ACC112 (cell line): ENCODE measurements around the gene LILRA2.
"Not testable (repeated sequence)": the region's sequence is repeated elsewhere in the genome, so short reads cannot be mapped to it uniquely, and the experiment has no call there.

Experiments
- H2AFZ ChIP-seq: fragments of 200-600 bp; sonication (generic); one replicate; pipeline ENCODE4 v1.6.0; 2017; ENCODE audit warnings: antibody characterized with exemption, low read length; ENCODE audit not compliant: unreplicated experiment
- H3K27ac ChIP-seq: fragments of 200-600 bp; sonication (generic); 2 replicates; pipeline ENCODE4 v1.5.1; 2014; ENCODE audit warnings: low read depth, mild to moderate bottlenecking, antibody characterized with exemption, low read length, moderate library complexity
- H3K27me3 ChIP-seq: fragments of 200-600 bp; sonication (generic); 2 replicates; pipeline ENCODE4 v1.6.1; 2014; ENCODE audit warnings: mild to moderate bottlenecking, antibody characterized with exemption, low read length, moderate library complexity, mixed read lengths; ENCODE audit not compliant: insufficient read depth
- H3K36me3 ChIP-seq: fragments of 200-600 bp; sonication (generic); 2 replicates; pipeline ENCODE4 v1.6.1; 2016; ENCODE audit warnings: mild to moderate bottlenecking, antibody characterized with exemption, low read length, moderate library complexity, mixed read lengths; ENCODE audit not compliant: insufficient read depth
- H3K4me1 ChIP-seq: fragments of 200-600 bp; sonication (generic); one replicate; pipeline ENCODE4 v1.6.1; 2016; ENCODE audit warnings: low read length, mixed read lengths; ENCODE audit not compliant: insufficient read depth, unreplicated experiment, control insufficient read depth
- H3K4me3 ChIP-seq: fragments of 200-600 bp; sonication (generic); 2 replicates; pipeline ENCODE4 v1.5.1; 2014; ENCODE audit warnings: mild to moderate bottlenecking, low read depth, low read length
- H3K79me2 ChIP-seq: fragments of 200-600 bp; sonication (generic); one replicate; pipeline ENCODE4 v1.6.0; 2016; ENCODE audit warnings: low read length; ENCODE audit not compliant: control insufficient read depth, unreplicated experiment, insufficient read depth

LILRA2 gene

DNA sequence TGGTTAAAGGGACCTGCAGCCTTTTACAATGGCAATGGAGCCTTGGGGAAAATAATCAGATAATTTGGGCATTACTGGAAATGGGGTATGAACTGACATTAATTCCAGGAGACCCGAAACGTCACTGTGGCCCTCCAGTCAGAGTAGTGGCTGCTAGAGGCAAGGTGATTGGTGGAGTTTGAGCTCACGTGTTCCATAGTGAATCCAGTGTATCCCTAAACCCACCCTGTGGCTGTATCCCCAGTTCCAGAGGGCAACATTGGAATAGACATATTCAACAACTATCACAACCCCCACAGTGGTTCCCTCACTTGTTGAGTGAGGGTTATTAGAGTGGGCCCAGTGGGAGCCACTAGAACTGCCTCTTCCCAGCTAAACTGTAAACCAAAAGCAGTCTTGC is 3.3 kb upstream of the LILRA2 start:
- H2AFZ ChIP-seq: no peak overlapping the region
- no peaks in the 10 kb centered on the region for H3K27me3 ChIP-seq
- H3K27ac ChIP-seq: no peak overlapping the region
- H3K36me3 ChIP-seq: no peaks in the 10 kb centered on the region
- H3K79me2 ChIP-seq: no peaks in the 10 kb centered on the region
- no peaks in the 10 kb centered on the region for H3K4me1 ChIP-seq
- H3K4me3 ChIP-seq: no peak overlapping the region

DNA sequence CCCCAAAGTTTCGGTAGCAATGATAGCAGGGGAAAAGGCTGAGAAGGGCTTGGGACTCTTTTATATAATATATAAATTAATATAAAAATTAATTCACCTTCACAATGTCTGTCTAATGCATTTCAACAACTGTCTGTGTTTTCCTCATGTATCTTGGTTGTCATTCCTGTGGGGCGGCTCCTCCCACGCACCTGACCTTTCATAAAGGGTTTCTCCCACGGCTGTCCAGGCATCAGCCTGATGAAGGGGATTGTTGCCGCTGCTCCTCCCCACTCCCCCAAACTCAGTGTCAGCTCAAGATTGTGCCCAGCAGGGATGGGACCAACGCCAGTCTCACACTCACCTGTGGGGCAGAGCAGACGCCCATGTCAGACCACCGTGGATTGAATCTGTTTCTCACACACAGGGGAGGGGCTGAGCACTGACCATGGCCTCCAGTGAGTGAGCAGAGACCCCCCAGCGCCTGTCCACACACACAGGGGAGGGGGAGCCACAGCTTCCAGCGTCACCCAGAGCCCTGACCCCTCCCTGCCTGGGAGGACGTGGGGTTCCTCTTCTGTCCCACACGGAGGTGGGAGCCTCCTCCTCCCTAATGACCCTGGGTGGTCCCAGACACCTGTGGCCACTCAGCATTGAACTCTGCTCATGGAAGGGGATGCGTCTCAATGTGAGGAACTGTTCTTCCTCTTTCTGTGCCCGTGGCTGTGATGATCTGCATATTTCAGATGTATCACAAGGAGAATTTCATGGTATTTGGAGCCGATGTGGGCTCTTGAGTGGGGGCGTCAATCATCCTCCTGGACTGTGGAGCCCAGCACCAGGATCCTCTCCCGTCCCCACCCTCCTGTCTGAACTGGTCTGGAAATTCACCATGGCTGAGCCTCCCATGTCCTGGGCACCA is 1.6 kb upstream of the LILRA2 start:
- not testable (repeated sequence) for H3K36me3 ChIP-seq, H3K79me2 ChIP-seq, H3K4me1 ChIP-seq, H3K27ac ChIP-seq, H3K27me3 ChIP-seq, H3K4me3 ChIP-seq, H2AFZ ChIP-seq

GRCh38 chr19:54572696-54573311 is 786 bp upstream of the LILRA2 start:
- Histone ChIP-seq H3K4me3 (no peak overlapping the region), H3K27ac (no peak overlapping the region), H3K27me3 (no peaks in the 10 kb centered on the region), H2AFZ (no peak overlapping the region), H3K4me1 (no peaks in the 10 kb centered on the region), H3K79me2 (no peaks in the 10 kb centered on the region), H3K36me3 (no peaks in the 10 kb centered on the region)

- Histone ChIP-seq H3K27me3 (no peaks in the 10 kb centered on the region), H2AFZ (no peak overlapping the region), H3K4me3 (no peak overlapping the region), H3K4me1 (no peaks in the 10 kb centered on the region), H3K79me2 (no peaks in the 10 kb centered on the region), H3K27ac (no peak overlapping the region), H3K36me3 (no peaks in the 10 kb centered on the region)
These were observed 461 bp downstream of the LILRA2 start for GRCh38 chr19:54574051-54574450.

- H3K4me1 ChIP-seq: no peaks in the 10 kb centered on the region
- H3K36me3 ChIP-seq: no peaks in the 10 kb centered on the region
- no peak overlapping the region for H3K4me3 ChIP-seq
- H2AFZ ChIP-seq: no peak overlapping the region
- H3K27me3 ChIP-seq: no peaks in the 10 kb centered on the region
- no peaks in the 10 kb centered on the region for H3K79me2 ChIP-seq
- H3K27ac ChIP-seq: no peak overlapping the region
These were observed 1.0 kb downstream of the LILRA2 start for GRCh38 chr19:54574527-54575056.

- not testable (repeated sequence) for H3K27ac ChIP-seq, H3K4me1 ChIP-seq, H3K4me3 ChIP-seq, H3K27me3 ChIP-seq, H3K79me2 ChIP-seq, H3K36me3 ChIP-seq, H2AFZ ChIP-seq
These were observed 1.6 kb downstream of the LILRA2 start for GRCh38 chr19:54575205-54575604.

GRCh38 chr19:54576411-54576976 is 2.9 kb downstream of the LILRA2 start:
- no peak overlapping the region for H3K4me3 ChIP-seq
- H3K79me2 ChIP-seq: no peaks in the 10 kb centered on the region
- H3K36me3 ChIP-seq: no peaks in the 10 kb centered on the region
- H3K27ac ChIP-seq: no peak overlapping the region
- H3K27me3 ChIP-seq: no peaks in the 10 kb centered on the region
- H3K4me1 ChIP-seq: no peaks in the 10 kb centered on the region
- no peak overlapping the region for H2AFZ ChIP-seq

DNA sequence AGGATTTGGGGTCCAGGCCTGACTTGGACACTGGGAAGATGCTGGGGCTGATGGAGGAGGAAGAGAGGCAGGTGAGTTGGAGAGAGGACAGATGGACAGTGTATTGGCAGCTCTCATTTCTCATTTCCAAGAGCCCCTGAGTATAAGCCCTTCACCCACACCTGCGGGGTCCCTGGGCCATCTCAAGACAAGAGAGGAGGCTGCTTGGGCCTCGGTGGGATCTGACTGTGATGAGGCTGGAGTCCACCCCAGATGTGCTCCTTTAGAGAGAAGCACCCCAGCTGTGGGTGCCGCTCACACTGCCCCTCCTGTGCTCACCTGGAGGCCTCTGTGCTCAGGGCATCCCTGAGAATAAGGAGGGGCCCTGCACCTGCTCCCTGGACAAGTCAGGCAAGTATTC is 3.7 kb downstream of the LILRA2 start:
- Histone ChIP-seq H3K36me3 (no peaks in the 10 kb centered on the region), H3K4me1 (no peaks in the 10 kb centered on the region), H2AFZ (no peak overlapping the region), H3K27ac (no peak overlapping the region), H3K4me3 (no peak overlapping the region), H3K27me3 (no peaks in the 10 kb centered on the region), H3K79me2 (no peaks in the 10 kb centered on the region)

- not testable (repeated sequence) for H3K4me1 ChIP-seq, H3K79me2 ChIP-seq
These were observed 4.7 kb downstream of the LILRA2 start for GRCh38 chr19:54578268-54578667.

DNA sequence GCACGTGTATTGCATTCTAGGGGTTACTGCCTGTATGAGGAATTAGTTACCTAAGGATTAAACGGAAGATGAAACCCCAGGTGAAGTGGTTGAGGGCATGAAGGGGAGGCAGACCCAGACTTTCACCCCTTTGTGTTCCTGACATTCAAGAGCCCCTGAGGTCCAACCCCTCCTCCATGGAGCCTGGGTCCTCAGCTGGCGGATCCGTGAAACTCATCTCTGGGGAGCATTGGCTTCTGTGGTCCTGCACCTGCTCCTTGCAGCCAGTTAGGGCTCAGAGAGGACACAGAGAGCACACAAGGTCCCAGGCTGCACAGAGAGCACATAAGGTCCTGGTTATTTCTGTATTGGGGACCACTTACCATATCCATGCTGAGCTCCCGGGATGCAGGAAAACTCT is 12.8 kb downstream of the LILRA2 start:
- Histone ChIP-seq H2AFZ (no peak overlapping the region), H3K36me3 (no peaks in the 10 kb centered on the region), H3K79me2 (no peaks in the 10 kb centered on the region), H3K27ac (no peak overlapping the region), H3K4me3 (no peak overlapping the region), H3K27me3 (no peaks in the 10 kb centered on the region), H3K4me1 (no peaks in the 10 kb centered on the region)

More at GRCh38 chr19:54578268-54578667, 4.7 kb downstream of the LILRA2 start:
- H3K27ac ChIP-seq, H3K4me3 ChIP-seq, H3K36me3 ChIP-seq, H3K27me3 ChIP-seq, H2AFZ ChIP-seq: not testable (repeated sequence)
